GM19463 (cell line): ENCODE results near the gene PARP1.
"Not testable (repeated sequence)": the region's sequence is repeated elsewhere in the genome, so short reads cannot be mapped to it uniquely, and the experiment has no call there.

ENCODE experiments used
- ATAC-seq: cut with Tn5 transposase; IDR thresholded peaks from one replicate; pipeline ENCODE4 v1.9.1; 2021; ENCODE audit warnings: mild to moderate bottlenecking, moderate library complexity; ENCODE audit not compliant: unreplicated experiment

Gene PARP1

GRCh38 chr1:226357416-226357815, 50.5 kb downstream of the PARP1 start:
- no peak for ATAC-seq

GRCh38 chr1:226355669-226356551, 52.0 kb downstream of the PARP1 start:
- ATAC-seq = peak; percentile 28

- no peak for ATAC-seq
Observed at GRCh38 chr1:226355016-226355415, 52.9 kb downstream of the PARP1 start.

GRCh38 chr1:226353698-226354525, 54.0 kb downstream of the PARP1 start:
- no peak for ATAC-seq

GRCh38 chr1:226351709-226352108, 56.2 kb downstream of the PARP1 start:
- no peak for ATAC-seq

- no peak for ATAC-seq
Observed at GRCh38 chr1:226350519-226350865, 57.4 kb downstream of the PARP1 start.

GRCh38 chr1:226349801-226350518, 57.9 kb downstream of the PARP1 start:
- ATAC-seq = peak; percentile 56

GRCh38 chr1:226349081-226349480, 58.8 kb downstream of the PARP1 start:
- no peak for ATAC-seq

- no peak for ATAC-seq
Observed at GRCh38 chr1:226344441-226345259, 63.2 kb downstream of the PARP1 start.

- no peak for ATAC-seq
Observed at GRCh38 chr1:226342656-226343055, 65.2 kb downstream of the PARP1 start.

- ATAC-seq = not testable (repeated sequence)
Observed at GRCh38 chr1:226340111-226340510, 67.8 kb downstream of the PARP1 start.

GRCh38 chr1:226337276-226337875, 70.5 kb downstream of the PARP1 start:
- no peak for ATAC-seq

- ATAC-seq = no peak
Observed at GRCh38 chr1:226335661-226336060, 72.2 kb downstream of the PARP1 start.

- ATAC-seq = no peak
Observed at GRCh38 chr1:226332947-226333346, 74.9 kb downstream of the PARP1 start.

GRCh38 chr1:226329237-226329636, 78.7 kb downstream of the PARP1 start:
- no peak for ATAC-seq

GRCh38 chr1:226327761-226328162, 80.1 kb downstream of the PARP1 start:
- ATAC-seq = no peak

GRCh38 chr1:226325178-226325577, 82.7 kb downstream of the PARP1 start:
- ATAC-seq = no peak

GRCh38 chr1:226324479-226324878, 83.4 kb downstream of the PARP1 start:
- ATAC-seq = no peak

GRCh38 chr1:226322986-226323385, 84.9 kb downstream of the PARP1 start:
- ATAC-seq = no peak

GRCh38 chr1:226320930-226321329, 87.0 kb downstream of the PARP1 start:
- ATAC-seq = no peak
